GM12891 (cell line): Measurements from ENCODE around the gene BBC3.

Experiments
- POLR2A ChIP-seq: IDR thresholded peaks from 2 replicates; pipeline ENCODE4 v1.6.1; 2011; ENCODE audit warnings: low read depth, low read length, control low read depth
- POLR2AphosphoS5 ChIP-seq: IDR thresholded peaks from 2 replicates; pipeline ENCODE4 v1.6.1; 2011; ENCODE audit warnings: low read depth, low read length, control low read depth
- POU2F2 ChIP-seq: IDR thresholded peaks from 2 replicates; pipeline ENCODE4 v1.6.1; 2011; ENCODE audit warnings: low read depth, mild to moderate bottlenecking, control low read depth, low read length, moderate library complexity
- SPI1 ChIP-seq: IDR thresholded peaks from 2 replicates; pipeline ENCODE4 v1.6.1; 2011; ENCODE audit warnings: low read depth, low read length, control low read depth
- TAF1 ChIP-seq: IDR thresholded peaks from 2 replicates; pipeline ENCODE4 v1.6.1; 2011; ENCODE audit warnings: low read depth, low read length, control low read depth

GRCh38 chr19:47187797-47188196 lies 43.2 kb downstream of the BBC3 start:
- TF ChIP-seq POLR2AphosphoS5 = no peak
- no peak for TF ChIP-seq POLR2A
- TF ChIP-seq TAF1 = no peak
- no peak for TF ChIP-seq POU2F2
- no peak for TF ChIP-seq SPI1
